GM19099 (cell line): ENCODE data around the gene RAB3D.

Experiments used
- POLR2A ChIP-seq: IDR thresholded peaks from 3 replicates; pipeline ENCODE4 v1.6.1; 2011; ENCODE audit warnings: low read depth; ENCODE audit not compliant: insufficient read length; ENCODE audit errors: extremely low read depth

The RAB3D gene

GRCh38 chr19:11293433-11294389 is 45.7 kb downstream of the RAB3D start:
- TF ChIP-seq POLR2A = no peak

GRCh38 chr19:11291991-11292390 is 47.5 kb downstream of the RAB3D start:
- TF ChIP-seq POLR2A = no peak

- TF ChIP-seq POLR2A = no peak
Measured at GRCh38 chr19:11291415-11291814, 48.0 kb downstream of the RAB3D start.

- no peak for TF ChIP-seq POLR2A
Measured at GRCh38 chr19:11290256-11290655, 49.2 kb downstream of the RAB3D start.

GRCh38 chr19:11288349-11288748 is 51.1 kb downstream of the RAB3D start:
- no peak for TF ChIP-seq POLR2A

GRCh38 chr19:11286312-11286974 is 53.0 kb downstream of the RAB3D start:
- TF ChIP-seq POLR2A = no peak

GRCh38 chr19:11284515-11284914 is 54.9 kb downstream of the RAB3D start:
- no peak for TF ChIP-seq POLR2A

GRCh38 chr19:11281356-11282049 is 58.0 kb downstream of the RAB3D start:
- TF ChIP-seq POLR2A = no peak

- no peak for TF ChIP-seq POLR2A
Measured at GRCh38 chr19:11279505-11280236, 59.8 kb downstream of the RAB3D start.

GRCh38 chr19:11278670-11279069 is 60.8 kb downstream of the RAB3D start:
- TF ChIP-seq POLR2A = no peak

GRCh38 chr19:11274533-11275086 is 64.8 kb downstream of the RAB3D start:
- TF ChIP-seq POLR2A = no peak

GRCh38 chr19:11273989-11274388 is 65.5 kb downstream of the RAB3D start:
- TF ChIP-seq POLR2A = no peak

GRCh38 chr19:11273296-11273695 is 66.2 kb downstream of the RAB3D start:
- no peak for TF ChIP-seq POLR2A
